Measurements from ENCODE around the gene PSMG2. TPM values are rescaled to one million over a fixed set of nuclear protein-coding genes. Genes with fewer than 3 reads are reported as not detected.

The PSMG2 gene
- polyA plus RNA-seq, 2 of the 4 experiments (the other 2 are of a cell fraction): 69.2 to 75.7 TPM

DNA sequence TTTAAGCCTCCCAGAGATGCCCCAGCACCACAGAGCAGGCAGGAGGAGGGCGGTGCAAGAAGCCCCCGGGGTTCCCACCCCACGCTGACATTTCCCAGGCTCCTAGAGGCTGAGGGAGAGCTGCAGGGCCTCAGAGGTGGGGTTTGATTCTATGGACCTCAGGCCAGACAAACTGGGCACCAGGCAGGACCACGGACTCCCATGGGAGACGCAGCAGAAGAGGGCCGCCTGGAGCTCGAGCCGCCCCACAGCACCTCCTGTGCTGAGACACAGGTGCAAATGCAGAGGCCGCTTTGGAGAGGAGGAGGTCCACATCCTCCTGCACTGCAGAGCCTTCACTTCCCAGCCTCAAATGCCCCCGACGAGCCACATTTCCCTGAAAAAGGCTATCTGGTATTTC, 62.7 kb downstream of the PSMG2 start:
- ChIA-PET POLR2A (no interaction called here), CTCF (interaction anchor here (1.2 to 2.0 kb wide), 2 partner anchors 20 to 169 kb away, joined by 3 to 8 read pairs; no protein-coding TSS in a partner anchor)
- Histone ChIP-seq H3K4me2 (no peak overlapping the region), H3K4me3 (no peak overlapping the region), H3K9me3 (no peaks in the 10 kb centered on the region), H3K27ac (no peak overlapping the region), H3K4me1 (no peaks in the 10 kb centered on the region)
- ATAC-seq: no peak
- WGBS (ENCODE audit: missing lambda C conversion rate): 95% methylated on average over 5 of the region's 11 CpGs
- no peak for TF ChIP-seq BHLHE40 (IDR thresholded peaks at IDR 0.05; ENCODE audit: low read depth, low read length)
- no peak for DNase-seq (ENCODE audit: low read depth in 1 of 2, low spot score in 1 of 2)
- FAIRE-seq: no peak

GRCh38 chr18:12766986-12767433, 64.2 kb downstream of the PSMG2 start:
- no peak for FAIRE-seq
- ATAC-seq: peak; percentile 62 to 85; a peak in 5 of 6 replicates

DNA sequence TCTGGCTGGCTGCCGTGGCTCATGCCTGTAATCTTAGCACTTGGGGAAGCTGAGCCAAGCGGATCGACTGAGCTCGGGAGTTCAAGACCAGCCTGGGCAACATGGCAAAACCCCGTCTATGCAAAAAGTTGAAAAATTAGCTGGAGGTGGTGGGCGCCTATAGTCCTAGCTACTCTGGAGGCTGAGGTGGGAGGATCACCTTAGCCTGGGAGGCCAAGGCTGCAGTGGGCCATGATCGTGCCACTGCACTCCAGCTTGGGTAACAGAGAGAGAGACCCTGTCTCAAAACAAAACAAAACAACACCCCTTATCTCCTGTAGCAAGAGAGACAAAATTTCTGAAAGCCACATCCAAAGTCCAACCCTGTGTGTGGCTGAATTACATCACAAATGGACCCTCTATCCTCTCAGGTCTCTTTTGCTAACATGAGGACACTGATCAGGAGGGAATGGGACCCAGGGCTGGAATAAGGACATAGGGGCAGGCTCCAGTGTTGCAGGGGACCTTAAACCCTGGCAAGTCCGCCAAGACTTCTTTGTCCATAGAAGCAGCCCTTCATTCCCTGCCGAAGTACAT, 64.8 kb downstream of the PSMG2 start:
- TF ChIP-seq NR3C1 (IDR thresholded peaks at IDR 0.05): no peak
- TF ChIP-seq RCOR1 (IDR thresholded peaks at IDR 0.05; ENCODE audit: low read depth, low read length): no peak
- no peak for TF ChIP-seq HDAC2 (IDR thresholded peaks at IDR 0.05)
- no peak for TF ChIP-seq CHD2 (IDR thresholded peaks at IDR 0.05; ENCODE audit: low read length, partially characterized antibody)
- TF ChIP-seq TP53 (CRISPR knock-in tag; IDR thresholded peaks at IDR 0.05): no peak
- TF ChIP-seq ZSCAN20 (CRISPR knock-in tag; IDR thresholded peaks at IDR 0.05): no peak
- TF ChIP-seq SREBF2 (IDR thresholded peaks at IDR 0.05): no peak
- TF ChIP-seq EHMT2 (IDR thresholded peaks at IDR 0.05; ENCODE audit: low read depth): no peak
- TF ChIP-seq HOXA7 (CRISPR knock-in tag; IDR thresholded peaks at IDR 0.05): no peak
- TF ChIP-seq, protein P1, sequence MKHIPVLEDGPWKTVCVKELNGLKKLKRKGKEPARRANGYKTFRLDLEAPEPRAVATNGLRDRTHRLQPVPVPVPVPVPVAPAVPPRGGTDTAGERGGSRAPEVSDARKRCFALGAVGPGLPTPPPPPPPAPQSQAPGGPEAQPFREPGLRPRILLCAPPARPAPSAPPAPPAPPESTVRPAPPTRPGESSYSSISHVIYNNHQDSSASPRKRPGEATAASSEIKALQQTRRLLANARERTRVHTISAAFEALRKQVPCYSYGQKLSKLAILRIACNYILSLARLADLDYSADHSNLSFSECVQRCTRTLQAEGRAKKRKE (CRISPR knock-in tag; IDR thresholded peaks at IDR 0.05; ENCODE audit: low read depth): no peak
- TF ChIP-seq FOSL2 (IDR thresholded peaks at IDR 0.05): no peak
- TF ChIP-seq FOSL2 (CRISPR knock-in tag; IDR thresholded peaks at IDR 0.05): no peak
- no peak for TF ChIP-seq CEBPB (IDR thresholded peaks at IDR 0.05)
- TF ChIP-seq CBX2 (IDR thresholded peaks at IDR 0.05; ENCODE audit: borderline replicate concordance, low read depth): no peak
- no peak for TF ChIP-seq JUN (IDR thresholded peaks at IDR 0.05)
- TF ChIP-seq HEYL (CRISPR knock-in tag; IDR thresholded peaks at IDR 0.05): no peak
- TF ChIP-seq, protein P2, sequence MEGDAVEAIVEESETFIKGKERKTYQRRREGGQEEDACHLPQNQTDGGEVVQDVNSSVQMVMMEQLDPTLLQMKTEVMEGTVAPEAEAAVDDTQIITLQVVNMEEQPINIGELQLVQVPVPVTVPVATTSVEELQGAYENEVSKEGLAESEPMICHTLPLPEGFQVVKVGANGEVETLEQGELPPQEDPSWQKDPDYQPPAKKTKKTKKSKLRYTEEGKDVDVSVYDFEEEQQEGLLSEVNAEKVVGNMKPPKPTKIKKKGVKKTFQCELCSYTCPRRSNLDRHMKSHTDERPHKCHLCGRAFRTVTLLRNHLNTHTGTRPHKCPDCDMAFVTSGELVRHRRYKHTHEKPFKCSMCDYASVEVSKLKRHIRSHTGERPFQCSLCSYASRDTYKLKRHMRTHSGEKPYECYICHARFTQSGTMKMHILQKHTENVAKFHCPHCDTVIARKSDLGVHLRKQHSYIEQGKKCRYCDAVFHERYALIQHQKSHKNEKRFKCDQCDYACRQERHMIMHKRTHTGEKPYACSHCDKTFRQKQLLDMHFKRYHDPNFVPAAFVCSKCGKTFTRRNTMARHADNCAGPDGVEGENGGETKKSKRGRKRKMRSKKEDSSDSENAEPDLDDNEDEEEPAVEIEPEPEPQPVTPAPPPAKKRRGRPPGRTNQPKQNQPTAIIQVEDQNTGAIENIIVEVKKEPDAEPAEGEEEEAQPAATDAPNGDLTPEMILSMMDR (IDR thresholded peaks at IDR 0.05): no peak
- TF ChIP-seq EHF (CRISPR knock-in tag; IDR thresholded peaks at IDR 0.05): no peak
- no peak for TF ChIP-seq PBX3 (IDR thresholded peaks at IDR 0.05)
- no peak for TF ChIP-seq MYC (IDR thresholded peaks at IDR 0.05; ENCODE audit: borderline replicate concordance, low read length)
- no peak for TF ChIP-seq CBX8 (IDR thresholded peaks at IDR 0.05)
- Histone ChIP-seq H3K9me3 (no peaks in the 10 kb centered on the region), H3K4me2 (no peak overlapping the region), H3K4me1 (no peaks in the 10 kb centered on the region), H3K4me3 (no peak overlapping the region), H3K27ac (no peak overlapping the region)
- no peak for ATAC-seq
- no peak for DNase-seq (ENCODE audit: low read depth in 1 of 2, low spot score in 1 of 2)
- FAIRE-seq: no peak
- POLR2A ChIA-PET: no interaction called here
- WGBS (ENCODE audit: missing lambda C conversion rate): 86% methylated on average over 9 of the region's 9 CpGs
- CTCF ChIA-PET: interaction anchor here (1.5 to 2.8 kb wide), 4 partner anchors 23 to 166 kb away, joined by 4 to 8 read pairs (median 6); no protein-coding TSS in a partner anchor

More at GRCh38 chr18:12766986-12767433, 64.2 kb downstream of the PSMG2 start:
- H3K4me1 ChIP-seq: no peaks in the 10 kb centered on the region
- peak; percentile 18 to 40; a peak in 2 of 5 replicates for TF ChIP-seq RAD21 (conservative IDR thresholded peaks at IDR 0.05 in 1 of 2, IDR thresholded peaks at IDR 0.05 in 1 of 2)
- no peak for TF ChIP-seq CHD2 (IDR thresholded peaks at IDR 0.05; ENCODE audit: low read length, partially characterized antibody)
- TF ChIP-seq, protein P3, sequence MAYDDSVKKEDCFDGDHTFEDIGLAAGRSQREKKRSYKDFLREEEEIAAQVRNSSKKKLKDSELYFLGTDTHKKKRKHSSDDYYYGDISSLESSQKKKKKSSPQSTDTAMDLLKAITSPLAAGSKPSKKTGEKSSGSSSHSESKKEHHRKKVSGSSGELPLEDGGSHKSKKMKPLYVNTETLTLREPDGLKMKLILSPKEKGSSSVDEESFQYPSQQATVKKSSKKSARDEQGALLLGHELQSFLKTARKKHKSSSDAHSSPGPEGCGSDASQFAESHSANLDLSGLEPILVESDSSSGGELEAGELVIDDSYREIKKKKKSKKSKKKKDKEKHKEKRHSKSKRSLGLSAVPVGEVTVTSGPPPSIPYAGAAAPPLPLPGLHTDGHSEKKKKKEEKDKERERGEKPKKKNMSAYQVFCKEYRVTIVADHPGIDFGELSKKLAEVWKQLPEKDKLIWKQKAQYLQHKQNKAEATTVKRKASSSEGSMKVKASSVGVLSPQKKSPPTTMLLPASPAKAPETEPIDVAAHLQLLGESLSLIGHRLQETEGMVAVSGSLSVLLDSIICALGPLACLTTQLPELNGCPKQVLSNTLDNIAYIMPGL (CRISPR knock-in tag; IDR thresholded peaks at IDR 0.05; ENCODE audit: borderline replicate concordance): no peak
- TF ChIP-seq CEBPB (IDR thresholded peaks at IDR 0.05): no peak
- no peaks in the 10 kb centered on the region for H3K9me3 ChIP-seq
- ChIA-PET POLR2A (no interaction called here), CTCF (interaction anchor here (1.5 to 2.0 kb wide), 3 partner anchors 44 to 167 kb away, joined by 4 to 8 read pairs (median 5); no protein-coding TSS in a partner anchor)
- DNase-seq (ENCODE audit: low read depth in 1 of 2, low spot score in 1 of 2): peak; percentile 22 to 32
- H3K4me3 ChIP-seq: no peak overlapping the region
- H3K4me2 ChIP-seq: no peak overlapping the region
- WGBS (ENCODE audit: missing lambda C conversion rate): 60% methylated on average over 13 of the region's 13 CpGs
- H3K27ac ChIP-seq: 0 out of 6 replicates have a peak overlapping the region, but pooled peaks of 1 of the 2 experiments have one; percentile 26

Measured in A549 (cell line).